Body of pancreas (tissue), 4 donors: ENCODE measurements around the gene FOXR1. TPM values are rescaled to one million over a fixed set of nuclear protein-coding genes. Genes with fewer than 3 reads are reported as not detected.
A peak's percentile ranks its signal among the peaks of the same experiment; 100 is the strongest.

Source experiments
- ATAC-seq: fragments of 150-250 bp; one replicate; pipeline ENCODE4 v1.9.1; 2016
- DNase-seq, 4 donors: peaks; one replicate each; pipeline ENCODE4 v3.0.0-alpha.2; 2019
- H3K27ac ChIP-seq, 4 donors: fragments of 200-600 bp; sonication (generic); 1 replicate in 3 of 4; 2 replicates in 1 of 4; pipeline versions ENCODE4 v1.5.1 to v1.6.1; 2016 to 2019; ENCODE audit warnings: mild to moderate bottlenecking in 1 of 4, mixed read lengths in 1 of 4, moderate library complexity in 1 of 4
- H3K27me3 ChIP-seq, 2 donors: fragments of 200-600 bp; sonication (generic); one replicate each; pipeline ENCODE4 v1.6.0; 2016; ENCODE audit warnings: mild to moderate bottlenecking in 1 of 2
- H3K36me3 ChIP-seq, 2 donors: fragments of 200-600 bp; sonication (generic); replicated peaks in 1 of 2; 2 replicates each; pipeline ENCODE4 v1.5.1; 2016; ENCODE audit warnings: low read depth in 2 of 2; ENCODE audit not compliant: insufficient read depth in 1 of 2
- H3K4me1 ChIP-seq: fragments of 200-600 bp; sonication (generic); one replicate; pipeline ENCODE4 v1.6.0; 2016
- H3K4me3 ChIP-seq, 2 donors: fragments of 200-600 bp; sonication (generic); 1 replicate in 1 of 2; 2 replicates in 1 of 2; pipeline ENCODE4 v1.5.1; 2016 to 2019
- H3K9me3 ChIP-seq, 3 donors: fragments of 200-600 bp; sonication (generic); 1 replicate in 2 of 3; 2 replicates in 1 of 3; pipeline ENCODE4 v1.5.1; 2016
- POLR2A ChIP-seq, 3 donors: fragments of 450-650 bp; IDR thresholded peaks; one replicate each; pipeline ENCODE4 v1.6.1; 2016; ENCODE audit warnings: antibody characterized with exemption in 3 of 3, mild to moderate bottlenecking in 2 of 3
- WGBS, 2 donors: methylation state at CpG; one replicate each; pipeline ENCODE4 v1.1.5; 2017; 5-methylcytosine and 5-hydroxymethylcytosine counted together
- intact Hi-C: fragments of 100-400 bp; cut with DNase I; formaldehyde crosslinking; loops from one replicate; pipeline ENCODE4 v1.15.1; 2023
- total RNA-seq, 2 donors: library from RNA; depleted of rRNA; stranded (reverse); fragments of >200 nt; gene quantifications; one replicate each; pipeline ENCODE4 v1.1.0, GENCODE V29; 2016
- TF ChIP-seq, protein P1 (sequence below), 7 experiments: fragments of 450-650 bp in 4 of 7; fragments of 200-600 bp in 3 of 7; sonication (generic) in 3 of 7; IDR thresholded peaks; one replicate each; pipeline ENCODE4 v1.5.1; 2016 to 2019; ENCODE audit warnings: antibody characterized with exemption in 7 of 7

FOXR1 gene
- total RNA-seq, 2 donors from 2014 or later, result not detected

DNA sequence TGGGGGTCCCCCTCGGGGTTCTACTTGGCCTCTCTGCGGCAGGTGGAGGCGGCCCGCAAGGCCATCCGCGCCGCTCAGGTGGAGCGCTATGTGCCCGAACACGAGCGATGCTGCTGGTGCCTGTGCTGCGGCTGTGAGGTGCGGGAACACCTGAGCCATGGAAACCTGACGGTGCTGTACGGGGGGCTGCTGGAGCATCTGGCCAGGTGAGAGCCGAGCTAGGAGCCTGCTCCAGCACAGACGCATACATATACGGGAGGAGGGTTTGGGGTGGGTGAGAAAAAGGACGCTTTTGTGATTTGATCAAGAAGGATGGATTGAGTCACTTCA is 26.8 kb downstream of the FOXR1 start:
- intact Hi-C loops, result no loop called here
- Histone ChIP-seq H3K4me3 (peak overlapping the region; percentile 9 to 50), H3K9me3 (no peaks in the 10 kb centered on the region), H3K27me3 (no peaks in the 10 kb centered on the region), H3K4me1 (peaks cover 16% of the 10 kb centered on the region), H3K36me3 (peaks cover 0 to 5% of the 10 kb centered on the region in 2 donors), H3K27ac (peak overlapping the region; percentile 45 to 76 (median 62))
- DNase-seq (no peak), ATAC-seq (peak; percentile 28)
- WGBS, 2 donors, result 2 to 13% methylated on average over 3 to 19 of the region's 19 CpGs
- TF ChIP-seq, protein P1, sequence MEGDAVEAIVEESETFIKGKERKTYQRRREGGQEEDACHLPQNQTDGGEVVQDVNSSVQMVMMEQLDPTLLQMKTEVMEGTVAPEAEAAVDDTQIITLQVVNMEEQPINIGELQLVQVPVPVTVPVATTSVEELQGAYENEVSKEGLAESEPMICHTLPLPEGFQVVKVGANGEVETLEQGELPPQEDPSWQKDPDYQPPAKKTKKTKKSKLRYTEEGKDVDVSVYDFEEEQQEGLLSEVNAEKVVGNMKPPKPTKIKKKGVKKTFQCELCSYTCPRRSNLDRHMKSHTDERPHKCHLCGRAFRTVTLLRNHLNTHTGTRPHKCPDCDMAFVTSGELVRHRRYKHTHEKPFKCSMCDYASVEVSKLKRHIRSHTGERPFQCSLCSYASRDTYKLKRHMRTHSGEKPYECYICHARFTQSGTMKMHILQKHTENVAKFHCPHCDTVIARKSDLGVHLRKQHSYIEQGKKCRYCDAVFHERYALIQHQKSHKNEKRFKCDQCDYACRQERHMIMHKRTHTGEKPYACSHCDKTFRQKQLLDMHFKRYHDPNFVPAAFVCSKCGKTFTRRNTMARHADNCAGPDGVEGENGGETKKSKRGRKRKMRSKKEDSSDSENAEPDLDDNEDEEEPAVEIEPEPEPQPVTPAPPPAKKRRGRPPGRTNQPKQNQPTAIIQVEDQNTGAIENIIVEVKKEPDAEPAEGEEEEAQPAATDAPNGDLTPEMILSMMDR (IDR thresholded peaks at IDR 0.05), result no peak
- no peak for TF ChIP-seq POLR2A (IDR thresholded peaks at IDR 0.05)

GRCh38 chr11:118998822-118999221 is 27.3 kb downstream of the FOXR1 start:
- DNase-seq (no peak), ATAC-seq (no peak)
- Histone ChIP-seq H3K36me3 (peaks cover 0 to 5% of the 10 kb centered on the region in 2 donors), H3K27me3 (no peaks in the 10 kb centered on the region), H3K4me3 (no peak overlapping the region), H3K4me1 (peaks cover 16% of the 10 kb centered on the region), H3K9me3 (no peaks in the 10 kb centered on the region), H3K27ac (peak overlapping the region in 2 of 4 donors; percentile 73 to 76)
- TF ChIP-seq, protein P1 (IDR thresholded peaks at IDR 0.05), result no peak
- TF ChIP-seq POLR2A (IDR thresholded peaks at IDR 0.05), result no peak
- intact Hi-C loops, result no loop called here
- 48 to 56% methylated on average over 6 of the region's 6 CpGs for WGBS, 2 donors

DNA sequence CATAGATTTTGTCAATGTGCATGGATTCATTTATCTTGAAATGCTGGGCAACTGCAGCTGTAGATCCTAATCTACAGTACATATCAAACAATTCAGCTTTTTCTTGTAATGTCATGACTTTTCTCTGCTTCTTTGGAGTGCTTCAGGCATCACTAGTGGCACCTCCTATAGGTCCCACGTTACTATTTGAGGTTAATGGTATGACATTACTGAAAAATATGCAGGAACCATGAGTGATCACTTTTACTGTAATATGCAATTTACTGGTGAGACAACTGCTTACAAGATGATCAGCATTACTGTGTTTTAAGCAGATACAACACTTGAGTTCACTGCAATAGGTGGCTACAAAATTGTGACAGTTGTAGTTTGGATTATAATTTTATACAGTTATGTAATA is 29.3 kb downstream of the FOXR1 start:
- H3K4me3 ChIP-seq, result no peak overlapping the region
- H3K4me1 ChIP-seq, result peaks cover 16% of the 10 kb centered on the region
- no peak for ATAC-seq
- peaks cover 0 to 5% of the 10 kb centered on the region in 2 donors for H3K36me3 ChIP-seq
- H3K27ac ChIP-seq, result no peak overlapping the region
- DNase-seq, result no peak
- TF ChIP-seq, protein P1 (IDR thresholded peaks at IDR 0.05), result no peak
- no peak for TF ChIP-seq POLR2A (IDR thresholded peaks at IDR 0.05)
- H3K27me3 ChIP-seq, result no peaks in the 10 kb centered on the region
- intact Hi-C loops, result no loop called here
- H3K9me3 ChIP-seq, result no peaks in the 10 kb centered on the region
- WGBS, 2 donors, result 75 to 89% methylated on average over 1 of the region's 1 CpG

GRCh38 chr11:119006656-119007055 is 35.1 kb downstream of the FOXR1 start:
- DNase-seq, result no peak
- peaks cover 0 to 9% of the 10 kb centered on the region in 2 donors for H3K36me3 ChIP-seq

More at GRCh38 chr11:119006656-119007055, 35.1 kb downstream of the FOXR1 start:
- no peak overlapping the region for H3K4me3 ChIP-seq
- 87 to 95% methylated on average over 4 of the region's 4 CpGs for WGBS, 2 donors
- intact Hi-C loops, result no loop called here
- H3K4me1 ChIP-seq, result no peaks in the 10 kb centered on the region
- H3K27ac ChIP-seq, result no peak overlapping the region
- no peaks in the 10 kb centered on the region for H3K27me3 ChIP-seq
- H3K9me3 ChIP-seq, result no peaks in the 10 kb centered on the region
- no peak for TF ChIP-seq POLR2A (IDR thresholded peaks at IDR 0.05)
- TF ChIP-seq, protein P1 (IDR thresholded peaks at IDR 0.05), result no peak
- no peak for ATAC-seq
